HepG2 (cell line): ENCODE results near the gene THOC5. TPM values are rescaled to one million over a fixed set of nuclear protein-coding genes. Genes with fewer than 3 reads are reported as not detected.

Experiments
- AKNA ChIP-seq: sonication (generic); formaldehyde crosslinking; IDR thresholded peaks from 2 replicates; pipeline ENCODE4 v1.4.0; 2020; ENCODE audit warnings: missing genetic modification reagents, borderline replicate concordance
- ASH2L ChIP-seq: fragments of 300-600, 200-600 bp; sonication (generic); IDR thresholded peaks from 2 replicates; pipeline ENCODE4 v1.7.0; 2017; ENCODE audit warnings: low read depth, mild to moderate bottlenecking, moderate library complexity, mixed read lengths, low read length; ENCODE audit not compliant: insufficient read length
- CREM ChIP-seq, 2 experiments: sonication (generic) in 1 of 2; formaldehyde crosslinking in 1 of 2; IDR thresholded peaks; 2 replicates each; pipeline versions ENCODE4 v1.4.0 to v1.6.1; 2016 to 2020; ENCODE audit warnings: antibody characterized with exemption in 1 of 2, mild to moderate bottlenecking in 1 of 2, missing genetic modification reagents in 1 of 2
- HIC2 ChIP-seq: sonication (generic); formaldehyde crosslinking; IDR thresholded peaks from 2 replicates; pipeline ENCODE4 v1.9.0; 2022; ENCODE audit warnings: low read depth, missing genetic modification reagents
- MTA3 ChIP-seq: sonication (generic); formaldehyde crosslinking; IDR thresholded peaks from 2 replicates; pipeline ENCODE4 v1.4.0; 2020; ENCODE audit warnings: missing genetic modification reagents
- PRPF4 ChIP-seq: fragments of 200-400 bp; formaldehyde crosslinking; IDR thresholded peaks from 2 replicates; pipeline ENCODE4 v1.6.1; 2016; ENCODE audit warnings: low read length, low read depth; ENCODE audit not compliant: poor library complexity, severe bottlenecking
- ZBTB33 ChIP-seq: sonication (generic); formaldehyde crosslinking; IDR thresholded peaks from 2 replicates; pipeline ENCODE4 v1.4.0; 2020; ENCODE audit warnings: missing genetic modification reagents
- ZMAT3 ChIP-seq: sonication (generic); formaldehyde crosslinking; conservative IDR thresholded peaks from 2 replicates; pipeline ENCODE4 v1.7.0; 2021; ENCODE audit warnings: missing genetic modification reagents
- ZNF761 ChIP-seq: sonication (generic); formaldehyde crosslinking; conservative IDR thresholded peaks from 2 replicates; pipeline ENCODE4 v1.4.0; 2020; ENCODE audit warnings: mild to moderate bottlenecking, missing genetic modification reagents
- ZNF792 ChIP-seq: IDR thresholded peaks from 2 replicates; pipeline ENCODE4 v1.6.1; 2016
- polyA plus RNA-seq, 8 experiments: library from polyadenylated mRNA; depleted of rRNA in 3 of 8; stranded (reverse) in 7 of 8; unstranded in 1 of 8; fragments of >200 nt; fragmentation: Illumina TruSeq in 4 of 8; extraction: Trizol in 4 of 8; gene quantifications; 2 replicates each; pipeline versions ENCODE4 v1.2.1 to v1.2.3, GENCODE V29; 2011 to 2016; ENCODE audit warnings: low read depth in 4 of 8, missing spikeins in 1 of 8, mixed read lengths in 1 of 8; ENCODE audit not compliant: insufficient read depth in 1 of 8
- total RNA-seq, 5 experiments: library from RNA; depleted of rRNA; stranded (reverse); fragments of >200 nt; fragmentation: Illumina TruSeq; extraction: Trizol; gene quantifications; 2 replicates each; pipeline ENCODE4 v1.2.3, GENCODE V29; 2016; ENCODE audit warnings: low read depth in 1 of 5
- TF ChIP-seq, protein P1 (sequence below): sonication (generic); formaldehyde crosslinking; IDR thresholded peaks from 2 replicates; pipeline ENCODE4 v1.8.0; 2022; ENCODE audit warnings: mild to moderate bottlenecking, missing genetic modification reagents, moderate library complexity
- TF ChIP-seq, protein P2 (sequence below): sonication (generic); formaldehyde crosslinking; IDR thresholded peaks from 2 replicates; pipeline ENCODE4 v1.5.0; 2020; ENCODE audit warnings: mild to moderate bottlenecking, missing genetic modification reagents, moderate library complexity
- TF ChIP-seq, protein P3 (sequence below): sonication (generic); formaldehyde crosslinking; IDR thresholded peaks from 2 replicates; pipeline ENCODE4 v1.5.0; 2020; ENCODE audit warnings: mild to moderate bottlenecking, low read depth, missing genetic modification reagents, borderline replicate concordance
- TF ChIP-seq, protein P4 (sequence below): sonication (generic); formaldehyde crosslinking; IDR thresholded peaks from 2 replicates; pipeline ENCODE4 v1.5.0; 2020; ENCODE audit warnings: missing genetic modification reagents

Gene THOC5
- total and polyA plus RNA-seq, 2 of the 13 experiments (the other 11 are each of a cell fraction or from before 2014, with no cell fraction given) = 45.8 to 46.7 TPM

GRCh38 chr22:29580200-29580810 lies 26.7 kb upstream of the THOC5 start (continued):
- TF ChIP-seq ASH2L (peak; percentile 77), CREM (IDR thresholded peaks at IDR 0.05) (peak; percentile 28; the same call in 1 of the 2 replicates), CREM (CRISPR knock-in tag; IDR thresholded peaks at IDR 0.05) (no peak), AKNA (CRISPR knock-in tag) (no peak), HIC2 (CRISPR knock-in tag) (peak; percentile 93), ZNF761 (CRISPR knock-in tag) (peak; percentile 78; the same call in 1 of the 2 replicates), ZBTB33 (0 out of 2 replicates have a peak, but pooled peaks have one; percentile 5), PRPF4 (no peak), ZNF792 (CRISPR knock-in tag) (peak; percentile 87), MTA3 (CRISPR knock-in tag) (no peak), ZMAT3 (CRISPR knock-in tag) (no peak)
- TF ChIP-seq, protein P1, sequence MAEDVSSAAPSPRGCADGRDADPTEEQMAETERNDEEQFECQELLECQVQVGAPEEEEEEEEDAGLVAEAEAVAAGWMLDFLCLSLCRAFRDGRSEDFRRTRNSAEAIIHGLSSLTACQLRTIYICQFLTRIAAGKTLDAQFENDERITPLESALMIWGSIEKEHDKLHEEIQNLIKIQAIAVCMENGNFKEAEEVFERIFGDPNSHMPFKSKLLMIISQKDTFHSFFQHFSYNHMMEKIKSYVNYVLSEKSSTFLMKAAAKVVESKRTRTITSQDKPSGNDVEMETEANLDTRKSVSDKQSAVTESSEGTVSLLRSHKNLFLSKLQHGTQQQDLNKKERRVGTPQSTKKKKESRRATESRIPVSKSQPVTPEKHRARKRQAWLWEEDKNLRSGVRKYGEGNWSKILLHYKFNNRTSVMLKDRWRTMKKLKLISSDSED (CRISPR knock-in tag) = no peak; the same call in 1 of the 2 replicates
- TF ChIP-seq, protein P2, sequence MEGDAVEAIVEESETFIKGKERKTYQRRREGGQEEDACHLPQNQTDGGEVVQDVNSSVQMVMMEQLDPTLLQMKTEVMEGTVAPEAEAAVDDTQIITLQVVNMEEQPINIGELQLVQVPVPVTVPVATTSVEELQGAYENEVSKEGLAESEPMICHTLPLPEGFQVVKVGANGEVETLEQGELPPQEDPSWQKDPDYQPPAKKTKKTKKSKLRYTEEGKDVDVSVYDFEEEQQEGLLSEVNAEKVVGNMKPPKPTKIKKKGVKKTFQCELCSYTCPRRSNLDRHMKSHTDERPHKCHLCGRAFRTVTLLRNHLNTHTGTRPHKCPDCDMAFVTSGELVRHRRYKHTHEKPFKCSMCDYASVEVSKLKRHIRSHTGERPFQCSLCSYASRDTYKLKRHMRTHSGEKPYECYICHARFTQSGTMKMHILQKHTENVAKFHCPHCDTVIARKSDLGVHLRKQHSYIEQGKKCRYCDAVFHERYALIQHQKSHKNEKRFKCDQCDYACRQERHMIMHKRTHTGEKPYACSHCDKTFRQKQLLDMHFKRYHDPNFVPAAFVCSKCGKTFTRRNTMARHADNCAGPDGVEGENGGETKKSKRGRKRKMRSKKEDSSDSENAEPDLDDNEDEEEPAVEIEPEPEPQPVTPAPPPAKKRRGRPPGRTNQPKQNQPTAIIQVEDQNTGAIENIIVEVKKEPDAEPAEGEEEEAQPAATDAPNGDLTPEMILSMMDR (CRISPR knock-in tag) = peak; percentile 35
- TF ChIP-seq, protein P3, sequence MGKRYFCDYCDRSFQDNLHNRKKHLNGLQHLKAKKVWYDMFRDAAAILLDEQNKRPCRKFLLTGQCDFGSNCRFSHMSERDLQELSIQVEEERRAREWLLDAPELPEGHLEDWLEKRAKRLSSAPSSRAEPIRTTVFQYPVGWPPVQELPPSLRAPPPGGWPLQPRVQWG (CRISPR knock-in tag) = no peak
- TF ChIP-seq, protein P4, sequence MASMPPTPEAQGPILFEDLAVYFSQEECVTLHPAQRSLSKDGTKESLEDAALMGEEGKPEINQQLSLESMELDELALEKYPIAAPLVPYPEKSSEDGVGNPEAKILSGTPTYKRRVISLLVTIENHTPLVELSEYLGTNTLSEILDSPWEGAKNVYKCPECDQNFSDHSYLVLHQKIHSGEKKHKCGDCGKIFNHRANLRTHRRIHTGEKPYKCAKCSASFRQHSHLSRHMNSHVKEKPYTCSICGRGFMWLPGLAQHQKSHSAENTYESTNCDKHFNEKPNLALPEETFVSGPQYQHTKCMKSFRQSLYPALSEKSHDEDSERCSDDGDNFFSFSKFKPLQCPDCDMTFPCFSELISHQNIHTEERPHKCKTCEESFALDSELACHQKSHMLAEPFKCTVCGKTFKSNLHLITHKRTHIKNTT = no peak
